ENCODE measurements around the gene ANKS1B.
"Not testable (repeated sequence)": the region's sequence is repeated elsewhere in the genome, so short reads cannot be mapped to it uniquely, and the experiment has no call there.

The ANKS1B gene

DNA sequence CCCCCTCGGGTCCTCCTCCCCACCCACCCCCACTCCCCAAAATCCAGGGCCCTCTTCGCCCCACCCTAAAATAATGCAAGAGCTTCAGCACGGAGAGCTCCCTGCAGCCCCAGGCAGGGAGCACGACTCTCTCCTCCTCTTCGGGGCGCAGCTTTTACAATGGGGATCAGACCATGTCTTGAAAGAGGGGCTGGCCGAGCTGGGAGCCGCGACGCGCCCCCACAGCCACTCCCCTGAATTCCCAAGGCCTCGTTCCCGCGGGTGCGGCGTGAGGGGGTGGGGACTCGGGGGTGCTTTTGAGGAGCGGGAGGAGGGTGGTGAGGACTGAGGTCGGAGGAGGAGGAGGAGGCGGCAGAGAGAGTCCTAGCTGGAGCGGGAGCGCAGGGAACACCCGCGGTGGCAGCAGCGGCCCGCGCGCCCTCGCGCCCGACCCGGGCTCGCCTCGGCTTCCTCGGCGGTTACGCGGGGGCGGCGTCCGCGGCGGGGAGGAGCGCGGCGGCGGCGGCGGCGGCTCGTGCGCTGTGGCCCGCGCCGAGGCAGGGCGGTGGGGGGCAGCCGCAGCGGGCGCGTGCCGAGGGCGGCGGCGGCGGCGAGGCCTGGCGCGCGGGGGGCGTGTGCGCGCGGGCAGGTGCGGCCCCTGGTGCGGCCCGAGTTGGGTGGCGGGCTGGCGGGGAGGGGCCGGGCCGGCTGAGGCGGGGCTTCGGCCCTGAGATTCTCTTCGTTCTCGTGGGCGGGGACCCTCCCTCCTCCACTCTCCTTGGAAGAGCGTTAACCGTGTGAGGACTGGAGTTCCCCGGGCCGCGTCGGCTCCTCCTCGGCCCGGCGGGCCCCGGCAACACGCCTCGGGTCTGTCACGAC is at the start of gene ANKS1B:
TSS of gene ANKS1B (minus strand) at position 666 of the 858 bp plus-strand sequence. CDS start 699 bp downstream, outside the sequence.
- no peak for DNase-seq

DNA sequence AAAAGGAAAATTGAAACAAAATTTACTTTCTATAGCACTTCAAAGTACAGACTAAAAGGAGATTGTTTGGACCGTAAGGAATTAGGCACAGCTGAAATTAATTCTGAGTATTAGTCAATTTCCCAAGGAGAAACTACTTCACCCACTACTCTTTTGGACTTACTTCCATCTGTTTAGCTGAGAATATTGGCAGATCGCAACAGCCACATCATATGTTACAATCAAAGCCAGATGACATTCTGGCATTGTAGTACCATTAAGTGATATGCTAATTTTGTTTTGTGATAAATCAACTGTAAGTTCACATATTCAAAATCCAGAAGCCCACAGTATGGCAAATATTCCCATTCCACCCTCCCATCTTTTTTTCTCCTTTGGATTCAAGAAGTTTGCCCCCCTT is 47.1 kb upstream of the ANKS1B start:
- DNase-seq, result no peak

DNA sequence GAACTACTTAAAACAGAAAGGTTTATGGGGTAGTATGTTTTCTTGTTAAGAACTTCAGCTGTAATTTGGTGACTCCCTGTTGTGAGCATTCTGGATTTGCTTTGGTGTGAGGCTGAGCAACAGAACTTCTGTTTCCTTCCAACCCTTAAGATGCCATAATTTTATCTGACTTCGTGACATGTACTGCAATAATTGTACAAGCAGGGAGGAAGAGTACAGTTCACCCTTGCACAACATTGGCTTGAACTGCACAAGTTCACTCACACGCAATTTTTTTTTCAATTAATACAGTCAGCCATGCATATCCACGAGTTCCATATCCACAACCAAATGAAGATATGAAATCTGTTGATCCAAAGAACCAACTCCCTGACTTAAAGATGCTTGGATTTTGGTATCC is 42.9 kb upstream of the ANKS1B start:
- DNase-seq, result no peak

DNA sequence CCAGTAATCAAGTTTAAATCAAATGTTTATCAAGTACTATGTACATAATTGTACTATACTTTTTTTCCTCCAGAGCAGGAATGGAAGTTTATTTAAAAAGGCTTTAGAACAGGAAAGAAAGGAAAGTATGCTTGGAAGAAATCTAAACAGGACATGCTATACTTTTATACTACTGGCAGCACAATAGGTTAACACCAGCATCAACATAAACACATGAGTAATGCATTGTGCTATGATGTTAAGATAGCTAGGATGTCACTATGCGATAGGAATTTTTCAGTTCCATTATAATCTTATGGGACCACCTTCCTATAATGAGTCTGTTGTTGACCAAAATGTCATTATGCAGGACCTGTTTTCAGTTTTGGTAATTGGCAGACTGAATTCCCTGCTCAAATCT is 41.5 kb upstream of the ANKS1B start:
- DNase-seq, result no peak

DNA sequence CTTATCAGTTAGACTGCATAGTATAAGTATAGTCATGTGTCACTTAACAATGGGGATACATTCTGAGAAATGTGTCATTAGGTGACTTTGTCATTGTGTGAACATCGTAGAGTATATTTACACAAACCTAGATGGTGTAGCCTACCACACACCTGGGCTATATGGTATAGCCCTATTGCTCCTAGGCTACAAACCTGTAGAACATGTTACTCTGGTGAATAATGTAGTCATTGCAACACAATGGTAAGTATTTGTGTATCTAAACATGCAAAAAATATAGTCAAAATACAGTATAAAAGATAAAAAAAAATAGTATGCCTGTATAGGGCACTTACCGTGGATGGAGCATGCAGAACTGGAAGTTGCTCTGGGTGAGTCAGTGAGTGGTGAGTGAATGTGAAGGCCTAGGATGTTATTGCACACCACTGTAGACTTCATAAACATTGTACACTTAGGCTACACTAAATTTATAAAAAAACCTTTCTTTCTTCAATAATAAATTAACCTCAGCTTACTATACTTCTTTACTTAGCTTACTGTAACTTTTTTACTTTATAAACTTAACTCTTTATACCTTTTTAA is 40.3 kb upstream of the ANKS1B start:
- no peak for DNase-seq

DNA sequence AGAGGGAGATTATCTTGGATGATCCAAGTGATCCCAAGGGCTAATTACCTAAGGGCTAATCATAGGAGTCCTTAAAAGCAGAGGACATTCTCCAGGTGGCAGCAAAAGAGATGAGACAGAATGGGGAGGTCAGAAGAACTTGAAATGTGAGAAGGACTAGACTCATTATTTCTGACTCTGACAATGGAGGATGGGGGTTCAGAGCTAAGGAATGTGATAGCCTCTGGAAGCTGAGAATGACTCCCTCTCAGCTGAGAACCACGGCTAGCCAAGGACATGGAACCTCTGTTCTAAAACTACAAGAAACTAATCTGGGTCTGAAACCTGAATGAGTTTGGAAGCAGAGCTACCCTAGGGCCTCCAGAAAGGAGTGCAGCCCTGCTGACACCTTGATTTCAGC is 35.6 kb upstream of the ANKS1B start:
- DNase-seq, result no peak

DNA sequence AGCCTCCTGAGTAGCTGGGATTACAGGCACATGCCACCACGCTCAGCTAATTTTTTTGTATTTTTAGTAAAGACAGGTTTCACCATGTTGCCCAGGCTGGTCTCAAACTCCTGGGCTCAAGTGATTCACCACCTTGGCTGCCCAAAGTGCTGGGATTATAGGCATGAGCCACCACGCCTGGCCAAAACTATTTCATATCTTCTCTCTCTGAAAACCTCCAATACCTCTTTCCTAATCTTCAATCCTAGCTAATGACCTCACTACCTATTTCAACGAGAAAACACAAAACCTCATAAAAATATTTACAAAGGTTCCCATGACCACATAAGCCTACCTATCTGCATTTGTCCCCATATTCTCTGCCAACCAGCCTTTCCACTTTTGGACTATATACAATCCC is 32.3 kb upstream of the ANKS1B start:
- no peak for DNase-seq

DNA sequence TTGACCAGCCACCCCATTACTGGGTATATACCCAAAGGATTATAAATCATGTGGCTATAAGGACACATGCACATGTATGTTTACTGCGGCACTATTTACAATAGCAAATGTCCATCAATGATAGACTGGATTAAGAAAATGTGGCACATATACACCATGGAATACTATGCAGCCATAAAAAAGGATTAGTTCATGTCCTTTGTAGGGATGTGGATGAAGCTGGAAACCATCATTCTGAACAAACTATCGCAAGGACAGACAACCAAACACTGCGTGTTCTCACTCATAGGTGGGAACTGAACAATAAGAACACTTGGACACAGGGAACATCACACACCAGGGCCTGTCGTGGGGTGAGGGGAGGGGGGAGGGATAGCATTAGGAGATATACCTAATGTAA is 31.6 kb upstream of the ANKS1B start:
- not testable (repeated sequence) for DNase-seq

DNA sequence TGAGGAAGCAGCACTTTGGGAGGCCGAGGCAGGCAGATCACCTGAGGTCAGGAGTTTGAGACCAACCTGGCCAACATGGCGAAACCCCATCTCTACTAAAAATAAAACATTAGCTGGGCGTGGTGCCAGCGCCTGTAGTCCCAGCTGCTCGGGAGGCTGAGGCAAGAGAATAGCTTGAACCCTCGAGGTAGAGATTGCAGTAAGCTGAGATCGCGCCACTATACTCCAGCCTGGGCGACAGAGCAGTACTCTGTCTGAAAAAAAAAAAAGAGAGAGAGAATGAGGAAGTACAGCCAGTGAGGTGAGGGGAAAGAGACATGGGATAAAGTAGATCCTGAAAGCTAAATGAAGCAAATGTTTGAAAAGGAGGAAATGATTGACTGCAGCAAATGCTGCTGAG is 21.1 kb upstream of the ANKS1B start:
- not testable (repeated sequence) for DNase-seq

DNA sequence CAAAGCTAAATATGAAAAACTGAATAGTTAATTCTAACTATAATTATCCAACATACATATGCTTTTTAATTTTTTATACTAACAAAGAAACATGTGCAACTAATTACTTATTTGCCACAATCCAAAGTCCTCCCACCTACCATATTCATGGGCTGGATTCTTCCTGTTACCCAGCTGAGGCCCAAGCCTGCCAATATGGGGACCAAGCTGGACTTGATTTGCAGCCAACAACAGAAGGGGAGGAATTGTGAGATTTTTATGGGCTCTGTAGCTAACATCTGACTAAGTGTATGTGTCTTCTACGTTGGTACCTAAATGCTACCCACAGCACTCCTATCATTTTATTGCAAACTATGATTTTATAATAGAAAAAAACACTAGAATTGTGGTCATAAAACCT is 13.1 kb upstream of the ANKS1B start:
- DNase-seq, result no peak

DNA sequence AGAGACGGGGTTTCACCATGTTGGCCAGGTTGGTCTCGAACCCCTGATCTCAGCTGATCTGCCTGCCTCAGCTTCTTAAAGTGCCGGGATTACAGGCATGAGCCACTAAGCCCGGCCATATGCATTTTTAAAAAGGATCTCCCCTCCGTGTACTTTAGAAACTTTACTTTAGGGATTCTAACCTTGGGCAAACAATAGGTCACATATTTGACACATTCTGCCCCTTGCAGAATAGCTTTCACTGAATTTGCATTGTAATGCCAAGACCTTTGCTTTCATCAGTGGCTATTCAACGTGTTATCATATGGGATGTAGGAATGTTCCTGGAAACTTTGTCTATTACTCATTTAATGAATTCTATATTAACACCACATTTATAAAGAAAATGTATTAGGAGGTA is 11.4 kb upstream of the ANKS1B start:
- DNase-seq, result no peak

DNA sequence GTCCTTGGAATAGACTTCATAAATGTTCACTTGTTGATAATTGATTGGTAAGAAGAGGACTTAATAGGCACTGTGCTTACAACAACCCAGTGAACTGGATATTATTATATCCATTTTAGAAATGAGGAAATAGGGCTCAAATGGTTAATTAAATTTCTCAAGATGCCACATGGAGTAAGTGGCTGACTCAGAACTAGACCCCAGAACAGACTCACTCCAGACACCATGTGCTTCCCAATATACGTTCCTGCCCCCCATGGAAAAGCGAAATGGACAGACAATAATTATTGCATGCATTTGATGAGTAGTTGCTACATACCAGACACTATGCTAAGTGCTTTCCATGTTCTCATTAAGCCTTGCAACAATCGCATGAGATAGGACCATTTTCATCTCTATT is 895 bp upstream of the ANKS1B start:
- no peak for DNase-seq

DNA sequence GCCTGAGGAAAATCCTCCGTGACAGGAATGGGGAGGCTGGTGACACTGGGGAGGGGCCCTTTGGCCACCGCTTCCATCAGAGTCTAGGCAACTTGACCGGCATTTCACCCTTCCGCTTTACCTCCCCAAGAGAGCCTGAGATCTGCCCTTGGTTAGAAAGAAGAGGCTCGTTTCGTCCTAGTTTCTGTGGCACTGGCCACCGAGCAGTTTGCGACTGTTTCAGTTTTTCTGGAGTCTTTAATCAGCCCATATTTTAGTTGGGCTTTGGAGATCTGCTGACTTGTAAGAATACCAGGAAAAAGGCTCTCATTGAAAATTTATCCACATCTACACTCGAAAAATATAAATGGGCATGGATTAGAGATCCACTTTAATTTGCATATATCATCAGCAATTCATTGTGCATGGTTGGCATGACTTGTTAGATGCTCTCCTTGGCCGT is 414 bp upstream of the ANKS1B start:
- DNase-seq, result no peak

DNA sequence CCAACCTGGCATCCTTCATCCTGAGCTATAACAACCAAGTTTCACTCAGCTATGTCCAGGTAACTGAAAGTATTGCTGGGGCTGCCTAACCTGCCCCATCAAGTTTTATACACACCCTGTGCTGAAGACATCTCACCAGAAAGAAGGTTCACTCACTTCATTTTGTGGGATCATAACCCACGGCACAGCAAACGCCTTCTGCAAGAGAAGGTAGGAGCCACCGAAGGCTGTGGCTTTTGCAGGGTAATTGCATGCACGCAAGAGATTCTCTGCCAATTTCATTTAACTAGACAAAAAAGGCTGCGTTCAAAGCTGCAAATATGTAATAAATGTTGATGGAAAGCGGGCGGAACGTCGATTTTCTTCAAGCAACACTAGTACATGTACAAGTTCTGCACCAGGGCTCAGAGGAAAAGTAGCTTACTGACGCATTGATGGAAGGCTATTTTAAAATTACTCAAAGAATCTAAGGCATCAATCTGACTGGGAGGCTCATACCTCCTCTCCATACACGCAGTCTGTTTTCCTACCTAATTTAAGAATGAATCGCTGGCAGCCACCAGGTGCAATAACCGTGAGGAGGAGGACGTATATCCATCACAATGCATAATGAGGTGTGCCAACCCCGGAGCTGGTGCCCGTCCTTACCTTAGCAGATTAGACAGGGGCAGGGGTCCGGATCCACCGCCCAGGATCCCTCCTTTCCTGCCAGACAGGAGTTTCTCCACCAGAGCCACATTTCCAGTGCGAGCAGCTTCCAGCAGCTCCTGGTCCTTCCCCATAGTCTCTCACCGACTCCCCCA is 1.1 kb downstream of the ANKS1B start:
- no peak for DNase-seq

DNA sequence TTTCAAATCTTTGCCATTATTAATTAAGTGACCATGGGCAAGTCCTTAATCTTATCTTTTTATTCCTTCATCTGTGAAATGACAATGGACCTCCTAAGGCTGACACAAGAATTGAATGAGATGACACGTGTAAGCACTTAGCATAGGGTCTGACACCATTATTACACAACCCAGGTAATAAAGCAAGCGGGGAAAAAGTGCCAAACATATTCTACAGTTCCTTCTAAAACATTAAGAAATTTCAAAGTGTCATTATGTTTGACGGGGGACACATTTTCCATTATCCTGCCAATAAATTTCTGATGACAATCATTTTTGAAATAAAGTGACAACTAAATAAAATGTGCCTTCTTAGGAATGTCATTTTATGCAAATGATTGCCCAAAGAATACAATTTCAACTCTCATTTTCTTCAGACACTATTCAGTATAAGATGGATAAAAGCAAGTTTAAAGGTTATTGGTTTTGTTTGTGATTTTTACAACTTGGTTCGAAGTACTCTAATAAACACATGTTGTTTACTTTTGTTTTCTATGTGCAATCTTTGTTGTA is 3.0 kb downstream of the ANKS1B start:
- DNase-seq, result no peak

DNA sequence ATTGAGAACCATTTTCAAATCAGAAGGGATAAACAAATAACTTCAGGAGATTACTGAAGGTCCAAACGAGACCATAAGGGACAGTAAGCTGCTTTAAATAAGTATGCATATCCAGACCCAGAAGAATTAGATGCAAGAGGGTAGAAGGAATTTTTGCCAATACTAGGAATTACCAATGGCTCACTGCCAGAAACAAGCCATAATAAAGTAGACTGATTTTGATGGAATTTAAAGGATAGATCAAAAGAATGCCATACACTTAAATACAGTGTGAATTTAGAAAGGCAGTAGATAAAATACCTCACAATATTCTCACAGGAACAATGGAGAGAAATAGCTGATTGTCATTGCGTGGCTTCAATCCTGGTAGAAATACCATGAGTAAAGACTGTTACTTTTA is 5.3 kb downstream of the ANKS1B start:
- no peak for DNase-seq

DNA sequence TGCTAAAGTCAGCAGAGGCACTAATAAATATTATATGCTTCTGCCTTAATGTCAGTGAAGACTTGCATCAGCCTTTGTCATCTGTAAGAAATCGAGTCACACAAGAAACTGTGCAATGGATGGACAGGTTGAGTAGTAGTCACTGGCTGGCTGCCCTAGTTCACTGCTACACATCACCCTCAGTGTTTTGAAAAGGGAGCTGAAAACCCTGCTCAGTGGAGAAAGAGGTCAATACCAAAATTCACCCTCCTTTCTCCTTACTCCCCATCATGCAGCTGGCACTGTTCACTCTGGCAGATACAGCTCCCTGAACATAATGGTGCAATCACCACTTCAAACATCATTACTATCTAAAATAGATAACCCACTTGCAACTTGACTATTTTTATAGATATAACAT is 6.6 kb downstream of the ANKS1B start:
- no peak for DNase-seq

DNA sequence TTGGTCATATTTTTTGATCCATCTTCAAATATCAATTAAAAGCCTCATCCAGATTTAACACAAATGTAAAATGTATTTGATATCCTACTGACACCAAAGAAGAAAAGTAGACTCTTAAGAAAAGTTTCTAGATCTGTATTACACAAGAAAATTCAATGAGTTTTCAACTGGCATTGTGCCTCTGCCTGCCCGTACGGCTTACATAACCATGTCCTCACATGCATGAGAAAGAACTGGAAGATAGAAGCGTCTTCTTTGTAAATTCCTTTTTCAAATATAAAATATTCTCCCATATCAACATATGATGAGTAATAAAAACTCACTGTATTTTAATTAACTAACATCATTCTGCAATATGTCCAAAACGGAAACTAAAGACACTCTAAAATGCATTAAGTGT is 7.2 kb downstream of the ANKS1B start:
- no peak for DNase-seq

DNA sequence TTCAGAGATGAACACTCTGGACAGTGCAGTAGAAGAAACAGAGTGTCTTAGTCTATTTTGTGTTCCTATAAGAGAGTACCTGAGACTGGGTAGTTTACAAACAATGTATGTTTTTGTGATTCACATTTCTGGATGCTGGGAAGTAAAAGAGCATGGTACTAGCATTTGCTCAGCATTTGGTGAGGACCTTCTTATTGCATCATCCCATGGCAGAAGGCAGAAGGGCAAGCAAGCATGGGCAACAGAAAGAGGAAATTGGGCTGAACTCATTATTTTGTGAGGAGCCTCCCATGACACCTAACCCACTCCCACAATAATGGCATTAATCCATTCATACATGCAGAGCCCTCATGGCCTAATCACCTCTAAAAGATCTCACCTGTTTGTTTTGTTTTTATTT is 8.0 kb downstream of the ANKS1B start:
- DNase-seq, result no peak

DNA sequence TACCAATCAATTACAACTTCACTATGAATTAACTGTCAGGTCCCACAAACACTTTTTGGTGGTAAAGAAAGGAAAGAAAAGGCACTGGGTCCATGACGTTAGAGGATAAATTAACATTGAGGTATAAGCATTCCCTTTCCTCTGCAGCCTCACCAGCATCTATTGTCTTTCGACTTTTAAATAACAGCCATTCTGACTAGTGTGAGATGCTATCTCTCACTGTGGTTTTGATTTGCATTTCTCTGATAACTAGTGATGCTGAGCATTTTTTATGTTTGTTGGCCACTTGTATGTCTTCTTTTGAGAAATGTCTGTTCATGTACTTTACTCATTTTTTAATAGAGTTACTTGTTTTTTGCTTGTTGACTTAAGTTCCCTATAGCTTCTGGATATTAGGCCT is 9.4 kb downstream of the ANKS1B start:
- DNase-seq, result no peak

DNA sequence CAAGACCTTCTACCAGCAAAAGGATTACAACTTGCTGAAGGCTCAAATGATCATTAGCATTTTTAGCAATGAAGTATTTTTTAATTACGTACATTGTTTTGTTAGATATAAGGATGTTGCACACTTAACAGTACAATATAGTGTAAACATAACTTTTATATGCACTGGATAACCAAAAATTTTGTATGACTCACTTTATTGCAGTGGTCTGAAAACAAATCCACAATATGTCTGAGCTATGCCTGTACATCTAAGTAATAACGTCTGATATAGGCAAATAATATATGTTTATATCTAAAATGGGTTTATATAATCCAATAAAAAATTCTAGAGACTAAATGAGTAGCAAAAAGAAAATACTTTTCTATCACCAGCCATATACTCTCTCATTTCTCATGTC is 10.6 kb downstream of the ANKS1B start:
- DNase-seq, result no peak

DNA sequence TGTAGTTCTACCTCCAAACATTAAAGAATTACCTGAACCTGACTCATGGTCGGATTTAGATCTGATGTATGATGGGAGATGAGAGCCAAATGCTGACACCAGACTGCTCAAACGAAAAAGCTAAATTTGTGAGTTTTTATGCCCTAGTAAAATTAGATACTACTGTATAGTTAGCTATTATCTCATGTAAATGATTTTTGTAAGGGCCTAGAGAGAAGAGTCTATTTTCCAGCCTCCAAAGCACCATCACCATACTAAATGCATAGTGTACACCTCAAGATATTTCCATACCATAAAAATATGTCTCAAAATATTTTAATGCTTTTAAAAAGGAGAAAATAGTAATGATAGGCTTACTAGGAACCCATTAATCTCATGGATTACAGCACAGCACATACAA is 18.3 kb downstream of the ANKS1B start:
- DNase-seq, result no peak

DNA sequence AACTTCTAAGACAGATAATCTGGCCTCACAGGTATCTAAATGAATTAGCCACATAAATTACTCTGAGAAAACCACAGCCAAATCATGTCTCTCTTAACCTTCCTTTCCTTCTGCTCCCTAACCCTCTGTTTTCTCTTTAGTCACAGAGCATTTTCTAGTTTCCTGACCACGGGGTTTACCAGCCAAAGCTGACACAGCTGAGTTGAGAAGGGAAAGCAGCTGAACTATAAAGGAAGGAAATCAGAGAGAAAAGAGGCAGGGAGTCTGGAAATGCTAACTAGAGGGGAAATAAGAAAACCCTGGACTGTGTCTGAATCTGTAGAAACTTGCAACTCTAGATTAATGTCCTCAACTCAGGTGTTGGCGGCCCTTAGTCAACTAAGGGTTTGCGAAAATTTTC is 24.4 kb downstream of the ANKS1B start:
- DNase-seq, result no peak

All from GF-D8 (cell line).